Dendritic cell treated with granulocyte-macrophage colony-stimulating factor and Interleukin-4, amounts not matched to agents 40 ng/mL and 50 ng/mL, for 4 days (primary cell): ENCODE measurements around the gene HDAC7.
A peak's percentile ranks its signal among the peaks of the same experiment; 100 is the strongest.

Experiments
- H3K27ac Mint-ChIP-seq: one replicate; pipeline ENCODE4 v1.8.0; 2022; ENCODE audit warnings: mild to moderate bottlenecking, mixed read lengths
- H3K27me3 Mint-ChIP-seq: one replicate; pipeline ENCODE4 v1.8.0; 2022; ENCODE audit warnings: mild to moderate bottlenecking, mixed read lengths
- H3K36me3 Mint-ChIP-seq: one replicate; pipeline ENCODE4 v1.8.0; 2022; ENCODE audit warnings: low read depth, mixed read lengths
- H3K4me1 Mint-ChIP-seq: one replicate; pipeline ENCODE4 v1.8.0; 2022; ENCODE audit warnings: low read depth, mixed read lengths
- H3K4me3 Mint-ChIP-seq: one replicate; pipeline ENCODE4 v1.8.0; 2022; ENCODE audit warnings: mild to moderate bottlenecking, moderate library complexity, mixed read lengths
- H3K9me3 Mint-ChIP-seq: one replicate; pipeline ENCODE4 v1.8.0; 2022; ENCODE audit warnings: mixed read lengths
- intact Hi-C: fragments of 100-400 bp; cut with micrococcal nuclease; formaldehyde crosslinking; loops from one replicate; pipeline ENCODE4 v1.15.0; 2022

Gene HDAC7

GRCh38 chr12:47793015-47793681 lies 26.6 kb downstream of the HDAC7 start:
- Mint-ChIP-seq H3K4me3 (no peak overlapping the region), H3K4me1 (peaks cover 18% of the 10 kb centered on the region), H3K27ac (no peak overlapping the region), H3K27me3 (no peaks in the 10 kb centered on the region), H3K36me3 (peaks cover 100% of the 10 kb centered on the region), H3K9me3 (no peaks in the 10 kb centered on the region)
- intact Hi-C loops = no loop called here

- Mint-ChIP-seq H3K4me1 (peaks cover 13% of the 10 kb centered on the region), H3K27me3 (no peaks in the 10 kb centered on the region), H3K4me3 (no peak overlapping the region), H3K9me3 (no peaks in the 10 kb centered on the region), H3K36me3 (peaks cover 100% of the 10 kb centered on the region), H3K27ac (no peak overlapping the region)
- intact Hi-C loops = no loop called here
These were observed 27.8 kb downstream of the HDAC7 start for GRCh38 chr12:47791874-47792273.

GRCh38 chr12:47791351-47791746 lies 28.4 kb downstream of the HDAC7 start:
- intact Hi-C loops = no loop called here
- H3K27me3 Mint-ChIP-seq = no peaks in the 10 kb centered on the region
- peaks cover 13% of the 10 kb centered on the region for H3K4me1 Mint-ChIP-seq
- no peak overlapping the region for H3K4me3 Mint-ChIP-seq
- no peaks in the 10 kb centered on the region for H3K9me3 Mint-ChIP-seq
- peaks cover 100% of the 10 kb centered on the region for H3K36me3 Mint-ChIP-seq
- H3K27ac Mint-ChIP-seq = no peak overlapping the region

- Mint-ChIP-seq H3K9me3 (no peaks in the 10 kb centered on the region), H3K4me1 (peaks cover 13% of the 10 kb centered on the region), H3K36me3 (peaks cover 100% of the 10 kb centered on the region), H3K27ac (peak overlapping the region; percentile 35), H3K4me3 (no peak overlapping the region), H3K27me3 (no peaks in the 10 kb centered on the region)
- intact Hi-C loops = no loop called here
These were observed 28.9 kb downstream of the HDAC7 start for GRCh38 chr12:47790676-47791350.

- Mint-ChIP-seq H3K4me1 (peaks cover 13% of the 10 kb centered on the region), H3K27ac (peak overlapping the region; percentile 35), H3K4me3 (no peak overlapping the region), H3K9me3 (no peaks in the 10 kb centered on the region), H3K27me3 (no peaks in the 10 kb centered on the region), H3K36me3 (peaks cover 100% of the 10 kb centered on the region)
- intact Hi-C loops = no loop called here
These were observed 29.8 kb downstream of the HDAC7 start for GRCh38 chr12:47789712-47790489.

GRCh38 chr12:47789141-47789540 lies 30.6 kb downstream of the HDAC7 start:
- intact Hi-C loops = no loop called here
- Mint-ChIP-seq H3K27me3 (no peaks in the 10 kb centered on the region), H3K4me3 (no peak overlapping the region), H3K4me1 (peaks cover 13% of the 10 kb centered on the region), H3K27ac (no peak overlapping the region), H3K36me3 (peaks cover 100% of the 10 kb centered on the region), H3K9me3 (no peaks in the 10 kb centered on the region)

GRCh38 chr12:47787596-47788319 lies 31.9 kb downstream of the HDAC7 start:
- no peaks in the 10 kb centered on the region for H3K9me3 Mint-ChIP-seq
- intact Hi-C loops = no loop called here
- H3K27me3 Mint-ChIP-seq = no peaks in the 10 kb centered on the region
- H3K27ac Mint-ChIP-seq = no peak overlapping the region
- H3K4me3 Mint-ChIP-seq = no peak overlapping the region
- H3K4me1 Mint-ChIP-seq = peaks cover 13% of the 10 kb centered on the region
- peaks cover 100% of the 10 kb centered on the region for H3K36me3 Mint-ChIP-seq

- Mint-ChIP-seq H3K36me3 (peaks cover 100% of the 10 kb centered on the region), H3K27me3 (no peaks in the 10 kb centered on the region), H3K27ac (no peak overlapping the region), H3K9me3 (no peaks in the 10 kb centered on the region), H3K4me1 (peaks cover 8% of the 10 kb centered on the region), H3K4me3 (no peak overlapping the region)
- intact Hi-C loops = no loop called here
These were observed 32.9 kb downstream of the HDAC7 start for GRCh38 chr12:47786662-47787280.

GRCh38 chr12:47785887-47786661 lies 33.6 kb downstream of the HDAC7 start:
- Mint-ChIP-seq H3K4me3 (no peak overlapping the region), H3K4me1 (peaks cover 8% of the 10 kb centered on the region), H3K27me3 (no peaks in the 10 kb centered on the region), H3K27ac (no peak overlapping the region), H3K9me3 (no peaks in the 10 kb centered on the region), H3K36me3 (peaks cover 100% of the 10 kb centered on the region)
- intact Hi-C loops = no loop called here

GRCh38 chr12:47785036-47785886 lies 34.4 kb downstream of the HDAC7 start:
- no peaks in the 10 kb centered on the region for H3K9me3 Mint-ChIP-seq
- intact Hi-C loops = no loop called here
- H3K4me3 Mint-ChIP-seq = no peak overlapping the region
- no peaks in the 10 kb centered on the region for H3K27me3 Mint-ChIP-seq
- no peak overlapping the region for H3K27ac Mint-ChIP-seq
- peaks cover 100% of the 10 kb centered on the region for H3K36me3 Mint-ChIP-seq
- H3K4me1 Mint-ChIP-seq = peaks cover 2% of the 10 kb centered on the region

GRCh38 chr12:47783821-47784819 lies 35.6 kb downstream of the HDAC7 start:
- H3K27ac Mint-ChIP-seq = no peak overlapping the region
- H3K4me3 Mint-ChIP-seq = no peak overlapping the region
- H3K36me3 Mint-ChIP-seq = peaks cover 95% of the 10 kb centered on the region
- intact Hi-C loops = no loop called here
- no peaks in the 10 kb centered on the region for H3K9me3 Mint-ChIP-seq
- H3K4me1 Mint-ChIP-seq = peaks cover 1% of the 10 kb centered on the region
- no peaks in the 10 kb centered on the region for H3K27me3 Mint-ChIP-seq
